Colonic mucosa (tissue), 4 donors: ENCODE measurements around the gene LEMD2. TPM values are rescaled to one million over a fixed set of nuclear protein-coding genes. Genes with fewer than 3 reads are reported as not detected.

Experiments
- DNase-seq: peaks from one replicate; pipeline ENCODE4 v3.0.0-alpha.2; 2020
- H3K27ac ChIP-seq: fragments of 200-600 bp; one replicate; pipeline ENCODE4 v1.8.0; 2021
- H3K27me3 ChIP-seq: fragments of 200-600 bp; one replicate; pipeline ENCODE4 v1.8.0; 2021
- H3K36me3 ChIP-seq: fragments of 200-600 bp; one replicate; pipeline ENCODE4 v1.8.0; 2021
- H3K4me1 ChIP-seq: fragments of 200-600 bp; one replicate; pipeline ENCODE4 v1.8.0; 2021; ENCODE audit warnings: mild to moderate bottlenecking
- H3K4me3 ChIP-seq: fragments of 200-600 bp; one replicate; pipeline ENCODE4 v1.8.0; 2021
- H3K9ac ChIP-seq, 2 donors: one replicate each; pipeline ENCODE4 v1.7.0; 2013; ENCODE audit warnings: control low read depth in 2 of 2, low read depth in 2 of 2, low read length in 2 of 2
- H3K9me3 ChIP-seq: fragments of 200-600 bp; one replicate; pipeline ENCODE4 v1.8.0; 2021
- intact Hi-C: fragments of 100-400 bp; cut with DNase I; formaldehyde crosslinking; loops from one replicate; pipeline ENCODE4 v1.14.1; 2022
- total RNA-seq, 2 donors: library from RNA; stranded (reverse); fragmentation: NEBNext Ultra II Directional in 1 of 2; extraction: Animal tissue kit (Norgen Biotek cat#: 25700) in 1 of 2; gene quantifications; one replicate each; pipeline ENCODE4 v1.2.1, GENCODE V29; 2021
- TF ChIP-seq, protein P1 (sequence below): fragments of 200-600 bp; IDR thresholded peaks from one replicate; pipeline ENCODE4 v1.8.0; 2022; ENCODE audit warnings: antibody characterized with exemption, mild to moderate bottlenecking
- donor health status: healthy.
- donor health status: DM: no; HTN: no; CAD: no.
- donor health status: DM: no; HTN: no; CAD: no.

LEMD2 gene
- total RNA-seq, 2 donors from 2014 or later, result 61.6 to 68.1 TPM

DNA sequence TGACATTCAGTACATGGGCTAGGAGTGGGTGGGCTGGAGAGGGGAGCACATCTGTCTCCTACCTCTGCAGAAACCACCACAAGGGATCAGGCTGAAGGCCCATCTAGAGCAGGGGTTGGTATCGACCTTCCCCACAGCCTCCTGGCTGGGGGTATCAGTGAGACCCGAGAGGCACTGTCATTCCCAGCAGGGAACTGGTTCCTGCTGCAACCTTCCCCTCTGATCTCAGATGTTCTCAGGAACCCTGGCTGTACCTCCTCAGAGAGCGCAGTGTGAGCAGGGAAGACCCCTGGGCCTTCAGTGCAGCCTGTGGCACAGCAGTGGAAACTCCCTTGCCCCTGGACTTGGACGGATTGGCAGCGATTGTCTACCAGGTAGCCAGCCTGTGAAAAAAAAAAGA lies 50.1 kb downstream of the LEMD2 start:
- Histone ChIP-seq H3K27ac (no peak overlapping the region), H3K27me3 (no peaks in the 10 kb centered on the region), H3K9me3 (no peaks in the 10 kb centered on the region), H3K9ac (peak overlapping the region in 1 of 2 donors; percentile 14), H3K36me3 (no peaks in the 10 kb centered on the region), H3K4me3 (no peak overlapping the region), H3K4me1 (peaks cover 5% of the 10 kb centered on the region)
- intact Hi-C loops, result no loop called here
- TF ChIP-seq, protein P1, sequence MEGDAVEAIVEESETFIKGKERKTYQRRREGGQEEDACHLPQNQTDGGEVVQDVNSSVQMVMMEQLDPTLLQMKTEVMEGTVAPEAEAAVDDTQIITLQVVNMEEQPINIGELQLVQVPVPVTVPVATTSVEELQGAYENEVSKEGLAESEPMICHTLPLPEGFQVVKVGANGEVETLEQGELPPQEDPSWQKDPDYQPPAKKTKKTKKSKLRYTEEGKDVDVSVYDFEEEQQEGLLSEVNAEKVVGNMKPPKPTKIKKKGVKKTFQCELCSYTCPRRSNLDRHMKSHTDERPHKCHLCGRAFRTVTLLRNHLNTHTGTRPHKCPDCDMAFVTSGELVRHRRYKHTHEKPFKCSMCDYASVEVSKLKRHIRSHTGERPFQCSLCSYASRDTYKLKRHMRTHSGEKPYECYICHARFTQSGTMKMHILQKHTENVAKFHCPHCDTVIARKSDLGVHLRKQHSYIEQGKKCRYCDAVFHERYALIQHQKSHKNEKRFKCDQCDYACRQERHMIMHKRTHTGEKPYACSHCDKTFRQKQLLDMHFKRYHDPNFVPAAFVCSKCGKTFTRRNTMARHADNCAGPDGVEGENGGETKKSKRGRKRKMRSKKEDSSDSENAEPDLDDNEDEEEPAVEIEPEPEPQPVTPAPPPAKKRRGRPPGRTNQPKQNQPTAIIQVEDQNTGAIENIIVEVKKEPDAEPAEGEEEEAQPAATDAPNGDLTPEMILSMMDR, result no peak
- no peak for DNase-seq

- Histone ChIP-seq H3K36me3 (no peaks in the 10 kb centered on the region), H3K4me1 (peaks cover 4% of the 10 kb centered on the region), H3K9me3 (no peaks in the 10 kb centered on the region), H3K9ac (no peak overlapping the region), H3K27ac (no peak overlapping the region), H3K27me3 (no peaks in the 10 kb centered on the region), H3K4me3 (no peak overlapping the region)
- intact Hi-C loops, result no loop called here
- TF ChIP-seq, protein P1, result no peak
- no peak for DNase-seq
Measured at GRCh38 chr6:33738153-33738552, 50.8 kb downstream of the LEMD2 start.

DNA sequence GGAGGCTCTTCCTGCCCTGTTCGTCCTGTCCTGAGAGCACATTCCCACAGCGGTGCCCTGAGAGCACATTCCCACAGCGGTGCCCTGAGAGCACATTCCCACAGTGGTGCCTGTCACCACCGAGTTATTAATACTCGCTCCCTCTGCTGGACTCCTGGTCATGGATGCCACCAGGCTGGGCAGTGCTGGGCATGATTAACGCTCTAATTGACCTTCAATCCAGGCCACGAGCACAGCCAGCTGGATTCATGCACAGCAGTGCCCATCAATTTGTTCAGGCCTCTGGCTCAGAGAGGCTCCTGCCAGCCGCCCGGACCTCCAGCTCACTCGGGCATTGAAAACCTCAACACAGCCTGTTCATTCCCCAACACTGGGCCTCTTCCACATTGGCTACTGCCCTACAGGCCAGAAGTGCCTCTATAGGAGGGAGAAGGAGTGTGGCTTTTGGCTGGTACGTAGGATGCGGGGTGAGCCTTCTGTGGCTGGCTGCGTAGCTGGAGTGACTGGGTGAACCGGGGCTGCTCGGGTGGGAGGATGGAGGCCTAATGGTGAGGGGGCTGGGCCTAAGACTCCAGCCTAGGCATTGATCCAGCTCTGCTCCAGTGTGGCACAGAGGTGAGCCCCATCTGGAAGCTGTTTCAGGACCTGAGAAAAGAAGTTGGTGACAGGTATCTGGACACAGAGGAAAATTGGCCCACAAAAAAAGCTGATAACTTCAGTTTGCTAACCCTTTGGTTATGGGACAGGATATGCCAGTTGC lies 51.5 kb downstream of the LEMD2 start:
- no peaks in the 10 kb centered on the region for H3K36me3 ChIP-seq

DNA sequence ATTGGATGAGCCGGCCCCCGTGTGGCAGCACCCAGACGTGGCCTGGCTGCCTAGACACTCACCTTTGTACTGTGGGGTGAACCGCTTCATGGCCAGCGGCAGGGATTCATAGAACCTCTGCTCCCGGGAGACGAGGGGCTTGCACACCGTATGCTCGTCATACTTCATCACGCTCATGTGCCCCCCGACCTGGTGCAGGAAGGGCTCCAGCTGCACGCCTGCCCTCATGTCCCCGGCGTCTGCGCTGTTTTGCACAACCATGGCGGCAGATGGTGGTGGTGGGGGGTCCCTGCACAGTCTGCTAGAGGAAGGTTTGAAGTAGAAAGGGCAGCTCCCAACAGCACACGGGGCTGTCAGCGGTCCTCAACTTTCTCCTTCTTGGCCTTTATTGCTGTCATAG lies 53.7 kb downstream of the LEMD2 start:
- intact Hi-C loops, result no loop called here
- Histone ChIP-seq H3K9ac (no peak overlapping the region), H3K27ac (no peak overlapping the region), H3K4me1 (peaks cover 4% of the 10 kb centered on the region), H3K36me3 (no peaks in the 10 kb centered on the region), H3K27me3 (no peaks in the 10 kb centered on the region), H3K4me3 (no peak overlapping the region), H3K9me3 (no peaks in the 10 kb centered on the region)
- DNase-seq, result no peak
- TF ChIP-seq, protein P1, result no peak

More for the DNA sequence above, 51.5 kb downstream of the LEMD2 start:
- H3K4me1 ChIP-seq, result peaks cover 4% of the 10 kb centered on the region
- no peak overlapping the region for H3K27ac ChIP-seq
- no peak overlapping the region for H3K4me3 ChIP-seq
- H3K27me3 ChIP-seq, result no peaks in the 10 kb centered on the region
- TF ChIP-seq, protein P1, result no peak
- no peak for DNase-seq
- H3K9me3 ChIP-seq, result no peaks in the 10 kb centered on the region
- intact Hi-C loops, result no loop called here
- H3K9ac ChIP-seq, result no peak overlapping the region

DNA sequence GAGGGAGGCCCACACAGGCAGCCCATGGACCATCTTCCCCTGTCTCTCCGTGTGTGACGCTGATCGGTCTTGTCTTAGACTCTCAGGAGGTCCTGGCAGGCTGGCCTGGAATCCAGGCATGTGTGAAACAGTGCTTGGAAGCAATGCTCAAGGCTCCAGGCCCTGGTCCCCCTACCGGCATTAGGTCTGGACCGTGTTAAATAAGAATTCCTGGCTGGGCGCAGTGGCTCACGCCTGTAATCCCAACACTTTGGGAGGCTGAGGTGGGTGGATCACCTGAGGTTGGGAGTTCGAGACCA lies 55.3 kb downstream of the LEMD2 start:
- intact Hi-C loops, result no loop called here
- H3K9me3 ChIP-seq, result no peaks in the 10 kb centered on the region
- DNase-seq, result no peak
- H3K27me3 ChIP-seq, result no peaks in the 10 kb centered on the region
- no peak overlapping the region for H3K27ac ChIP-seq
- no peaks in the 10 kb centered on the region for H3K36me3 ChIP-seq
- TF ChIP-seq, protein P1, result no peak
- no peak overlapping the region for H3K9ac ChIP-seq
- H3K4me1 ChIP-seq, result peaks cover 2% of the 10 kb centered on the region
- no peak overlapping the region for H3K4me3 ChIP-seq
